T-helper 9 cell (primary cell): ENCODE data around the gene IQSEC1.
A peak's percentile ranks its signal among the peaks of the same experiment; 100 is the strongest.

Experiments
- DNase-seq: peaks from one replicate; pipeline ENCODE4 v3.0.0-alpha.2; 2020

IQSEC1 gene

DNA sequence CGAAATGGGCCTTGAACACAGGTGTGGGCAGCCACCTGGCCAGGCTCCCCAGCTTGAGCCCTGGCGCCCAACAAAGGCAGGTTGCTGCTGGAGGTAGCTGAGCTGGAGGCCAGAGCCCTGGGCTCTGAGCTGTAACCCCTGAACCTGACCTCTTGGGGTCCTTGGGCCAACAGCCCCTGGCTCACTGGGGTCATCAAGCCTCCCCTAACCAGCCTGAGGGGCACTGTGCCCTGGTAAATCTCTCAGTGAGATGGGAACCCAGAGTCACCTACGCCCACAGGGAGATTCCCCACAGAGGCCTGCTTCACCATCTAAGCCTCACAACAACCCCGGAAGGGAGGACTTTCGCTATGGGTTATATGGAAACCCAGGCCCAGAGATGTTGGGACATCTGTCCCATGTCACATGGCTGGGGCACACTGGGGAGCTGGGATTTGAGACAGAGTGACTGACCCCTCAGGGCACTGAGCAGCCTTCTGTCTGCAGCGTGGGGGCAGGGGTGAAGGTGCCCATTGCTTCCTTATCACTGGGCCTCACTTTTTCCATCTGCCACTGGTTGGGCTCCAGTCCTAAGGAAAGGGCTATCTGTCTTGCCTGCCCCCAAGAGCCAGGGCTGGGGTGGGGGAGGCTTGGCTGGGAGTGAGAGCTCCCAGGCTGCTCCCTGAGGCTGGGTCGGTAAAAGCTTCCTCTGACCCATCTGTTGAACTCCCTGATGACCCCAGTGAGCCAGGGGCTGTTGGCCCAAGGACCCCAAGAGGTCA lies 59.1 kb downstream of the IQSEC1 start:
- no peak for DNase-seq

DNA sequence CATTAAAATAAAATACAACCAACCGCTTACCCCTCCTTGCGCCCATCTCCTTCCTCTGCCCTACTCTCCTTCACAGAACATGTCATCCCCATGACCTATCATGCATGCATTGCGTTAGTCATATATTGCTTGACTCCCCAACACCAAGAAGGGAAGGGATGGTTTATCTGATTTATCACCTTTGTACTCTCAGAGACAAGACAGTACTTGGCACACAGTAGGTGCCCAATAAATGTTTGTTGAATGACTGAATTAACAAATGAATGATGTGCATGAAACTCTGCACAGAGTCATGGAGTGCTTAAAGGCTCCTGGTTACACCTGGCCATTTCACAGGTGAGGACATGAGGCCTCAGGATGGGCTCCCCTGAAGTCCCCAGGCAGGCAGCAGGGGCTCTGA lies 59.7 kb downstream of the IQSEC1 start:
- DNase-seq, result no peak

DNA sequence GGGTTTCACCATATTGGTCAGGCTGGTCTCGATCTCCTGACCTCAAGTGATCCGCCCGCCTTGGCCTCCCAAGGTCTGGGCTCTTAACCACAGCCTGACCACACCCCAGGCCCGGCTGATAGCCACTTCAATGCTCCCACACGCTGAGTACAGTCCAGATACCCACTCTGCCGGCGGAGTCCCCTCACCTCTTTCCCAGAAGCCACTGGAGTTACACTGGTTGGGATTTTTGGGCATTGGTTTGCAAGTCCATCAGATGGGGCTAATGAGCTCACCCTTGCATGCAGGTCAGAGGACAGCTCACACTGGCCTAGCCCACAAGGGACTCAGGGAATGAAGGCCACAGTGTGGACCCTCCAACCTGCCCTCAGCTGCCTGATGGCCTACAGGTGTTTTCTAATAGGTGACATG lies 60.1 kb downstream of the IQSEC1 start:
- DNase-seq, result no peak

DNA sequence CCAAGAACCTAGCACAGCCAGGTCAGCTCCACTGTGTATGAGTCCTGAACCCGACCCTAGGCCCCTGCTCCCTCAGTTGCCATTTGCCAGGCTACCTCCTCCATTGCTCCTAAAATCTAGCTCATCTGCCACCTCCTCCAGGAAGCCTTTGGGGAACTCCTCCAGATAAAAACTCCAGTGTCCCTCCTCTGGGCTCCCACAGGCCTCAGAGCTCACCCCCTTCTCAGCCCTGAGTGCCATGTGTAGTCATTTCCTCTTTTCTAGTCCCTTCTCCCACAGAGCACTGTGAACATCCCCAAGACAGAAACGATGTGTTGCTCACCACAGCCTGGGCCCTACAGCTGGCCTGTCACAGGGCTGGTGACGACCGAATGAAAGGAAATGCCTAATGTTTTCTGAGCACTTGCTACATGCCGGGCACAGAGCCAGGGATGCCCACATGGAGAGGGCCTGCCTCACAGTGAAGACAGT lies 61.0 kb downstream of the IQSEC1 start:
- no peak for DNase-seq

DNA sequence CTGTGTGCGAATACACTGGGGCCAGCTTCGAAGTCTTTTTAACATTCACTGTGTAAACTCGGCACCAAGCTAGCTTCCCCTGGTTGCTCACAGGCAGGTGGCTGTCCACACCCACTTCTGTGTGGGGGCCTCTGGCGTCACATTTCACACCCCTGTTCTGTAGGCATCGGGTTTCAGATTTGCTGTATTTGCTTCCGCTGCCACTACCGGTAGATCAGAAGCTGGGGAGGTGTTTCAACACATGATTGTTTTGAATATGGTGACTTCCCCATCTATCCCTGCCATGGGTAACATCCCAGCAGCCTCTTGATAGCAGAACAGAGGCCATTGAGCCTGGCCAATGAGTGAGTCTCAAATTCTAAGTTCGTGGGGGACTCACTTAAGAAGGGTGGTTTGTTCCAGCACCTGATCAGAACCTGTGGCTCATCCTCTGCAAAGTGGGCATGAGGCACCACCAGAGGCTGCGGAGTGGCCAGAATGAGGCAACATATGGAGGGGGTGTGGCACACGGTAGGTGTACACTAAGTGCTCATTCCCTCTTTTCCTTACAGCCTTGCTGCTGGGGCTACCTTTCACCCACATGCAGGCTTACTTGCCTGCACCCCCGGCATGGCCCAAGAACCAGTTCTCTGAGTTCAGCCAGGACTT lies 61.5 kb downstream of the IQSEC1 start:
- DNase-seq, result peak; percentile 71

DNA sequence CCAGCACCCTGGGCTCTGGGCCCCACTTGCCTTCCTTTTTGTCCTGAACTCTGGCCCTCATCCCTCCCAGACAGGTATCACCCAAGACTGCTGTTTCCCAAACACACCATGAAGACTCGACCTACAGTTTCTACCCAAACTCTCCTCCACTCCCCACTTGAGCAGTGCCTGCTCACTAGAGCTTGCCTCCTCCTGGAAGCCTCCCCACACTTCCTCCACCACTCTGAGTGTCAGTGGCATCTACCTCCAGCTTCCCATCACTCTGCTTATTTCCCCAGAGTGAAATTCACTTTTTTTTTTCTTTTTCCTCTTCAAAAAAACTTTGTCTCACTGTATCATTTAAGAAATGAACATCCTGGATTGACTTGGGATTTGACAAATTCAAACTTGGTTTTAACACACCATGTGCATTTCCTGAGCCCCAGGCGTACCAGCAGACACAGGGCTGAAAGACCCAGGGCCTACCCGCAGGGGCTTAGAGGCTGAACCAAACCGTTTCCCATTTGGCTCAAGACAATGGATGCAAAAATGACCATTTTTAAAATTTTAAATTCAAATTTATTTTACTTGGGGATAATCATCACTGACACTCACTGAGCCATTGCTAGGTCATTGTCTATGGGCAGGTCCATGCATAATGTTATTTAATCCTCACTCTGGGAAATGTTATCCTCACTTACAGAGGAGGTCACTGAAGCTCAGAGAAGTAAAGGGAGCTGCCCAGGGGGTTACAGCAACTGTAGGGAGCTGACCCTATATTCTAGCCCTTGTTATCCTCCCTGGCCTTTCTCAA lies 62.3 kb downstream of the IQSEC1 start:
- DNase-seq, result no peak

DNA sequence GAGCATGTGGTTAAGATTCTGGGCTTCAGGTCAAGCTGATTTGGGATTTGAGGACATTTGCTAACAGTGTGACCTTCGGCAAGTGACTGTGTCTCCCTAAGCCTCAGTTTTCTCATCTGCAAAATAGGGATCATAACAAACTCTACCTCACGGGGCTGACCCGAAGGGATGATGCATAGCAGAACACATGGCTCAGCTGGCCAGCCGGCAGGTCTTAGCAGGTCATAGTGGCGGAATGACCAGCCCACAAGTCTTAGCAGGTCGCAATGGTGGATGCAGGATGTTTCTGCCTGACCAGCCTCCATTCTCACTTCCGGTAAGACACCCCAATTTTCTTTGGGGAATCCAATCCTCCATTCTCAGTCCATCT lies 63.3 kb downstream of the IQSEC1 start:
- no peak for DNase-seq

DNA sequence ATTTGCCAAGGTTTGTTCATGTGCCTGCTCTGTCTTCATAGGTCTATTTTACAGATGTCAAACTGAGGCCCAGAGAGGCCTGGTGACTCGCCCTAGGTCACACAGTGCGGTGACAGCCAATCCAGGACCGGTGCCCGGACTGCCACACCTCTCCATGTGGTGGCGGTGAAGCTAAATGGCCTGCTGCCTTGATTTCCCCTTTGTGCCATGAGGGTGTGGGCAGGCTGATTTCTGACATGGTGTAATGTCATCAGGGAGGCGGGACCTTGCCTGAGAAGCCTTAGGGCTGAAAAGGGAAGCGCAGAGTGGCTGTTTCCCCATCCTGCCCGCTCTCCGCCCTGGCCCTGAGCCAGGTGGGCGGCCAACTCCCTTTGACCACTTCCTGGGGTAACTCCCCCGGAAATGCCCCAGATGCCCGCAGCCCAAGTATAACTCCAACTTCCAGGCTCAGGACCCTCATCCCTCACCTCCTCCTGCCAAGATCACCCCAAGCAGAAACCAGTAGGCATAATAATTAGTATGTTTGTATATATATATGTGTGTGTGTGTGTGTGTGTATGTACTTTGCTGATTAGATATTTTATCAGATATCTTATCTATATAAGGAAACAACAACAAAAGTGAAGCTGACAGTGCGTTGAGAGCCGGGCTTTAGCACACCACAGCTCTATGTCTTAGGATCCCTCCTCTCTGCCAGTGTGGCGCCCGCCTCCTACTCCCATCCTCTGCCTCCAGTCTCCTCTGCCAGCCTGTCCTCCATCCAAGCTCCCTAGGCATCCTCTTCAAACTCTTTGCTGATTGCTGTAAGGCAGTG lies 63.9 kb downstream of the IQSEC1 start:
- DNase-seq, result peak; percentile 43

DNA sequence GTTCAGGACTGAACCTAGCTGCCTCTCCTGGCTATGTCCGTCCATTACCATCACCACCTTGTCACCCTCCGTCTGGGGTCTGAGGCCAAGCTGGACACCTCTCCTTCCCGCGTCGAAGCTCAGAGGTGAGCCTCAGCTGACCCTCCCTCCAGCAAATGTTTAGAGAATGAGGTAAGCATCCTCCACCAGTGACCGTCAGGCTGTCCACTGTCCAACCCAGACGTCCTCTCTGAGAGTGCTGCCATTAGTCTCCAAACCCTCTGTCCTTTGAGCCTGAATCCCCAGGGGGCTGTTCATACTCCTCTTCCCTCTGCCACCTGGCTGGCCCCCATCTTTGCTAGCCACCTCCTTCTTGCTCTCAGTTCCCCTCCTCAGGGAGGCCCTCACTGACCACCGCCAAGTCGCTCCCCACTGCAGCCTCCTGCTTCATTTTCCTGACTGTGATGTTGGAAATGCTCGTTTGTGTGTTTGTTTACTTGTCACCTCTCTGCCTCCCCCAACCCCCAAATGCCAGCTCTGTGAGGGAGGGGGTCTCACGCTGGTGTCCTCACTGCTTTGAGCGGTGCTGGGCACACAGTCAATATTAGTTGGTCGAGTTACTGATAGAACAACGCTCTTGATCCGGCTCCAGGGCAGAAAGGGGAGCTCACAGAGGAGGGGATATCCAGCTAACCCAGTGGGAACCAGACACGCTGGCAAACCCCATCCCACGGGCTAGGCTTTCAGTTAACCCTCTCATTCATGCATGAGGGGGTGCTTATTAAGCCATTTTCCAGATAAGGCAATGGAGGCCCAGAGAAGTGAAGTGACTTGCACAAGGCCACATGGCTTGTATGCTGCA lies 64.9 kb downstream of the IQSEC1 start:
- DNase-seq, result no peak

DNA sequence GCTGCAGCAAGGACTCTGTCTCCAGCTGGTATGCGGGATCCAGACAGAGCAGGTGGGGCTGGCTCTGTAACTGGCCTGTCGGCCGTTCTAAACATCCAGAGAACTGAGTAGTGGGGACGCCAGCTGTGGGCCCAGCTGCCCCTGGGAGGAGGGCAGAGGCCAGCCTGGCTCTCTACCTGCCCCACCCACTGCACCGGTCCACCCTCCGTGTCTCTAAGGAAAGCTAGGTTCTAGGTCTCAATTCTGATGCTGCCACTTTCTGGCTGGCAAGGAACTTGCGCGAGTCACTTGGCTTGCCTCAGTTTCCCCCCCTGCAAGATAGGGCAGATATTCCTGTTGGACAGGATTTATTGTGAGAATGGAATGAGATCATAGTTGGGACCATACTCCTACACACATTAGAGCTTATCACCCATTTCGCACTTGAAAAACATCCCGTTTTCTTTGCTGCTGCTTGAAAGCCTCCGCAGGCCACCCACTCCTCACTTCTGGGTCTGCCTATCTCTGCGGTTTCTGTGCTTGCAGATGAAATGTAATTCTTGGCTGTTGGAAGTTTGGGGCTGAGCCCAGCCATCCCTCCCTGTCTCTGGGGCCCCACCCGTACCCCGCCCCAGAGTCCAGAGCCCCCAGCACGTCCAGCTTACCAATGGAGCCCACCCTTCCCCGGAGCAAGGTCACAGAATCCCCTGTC lies 65.8 kb downstream of the IQSEC1 start:
- DNase-seq, result no peak

DNA sequence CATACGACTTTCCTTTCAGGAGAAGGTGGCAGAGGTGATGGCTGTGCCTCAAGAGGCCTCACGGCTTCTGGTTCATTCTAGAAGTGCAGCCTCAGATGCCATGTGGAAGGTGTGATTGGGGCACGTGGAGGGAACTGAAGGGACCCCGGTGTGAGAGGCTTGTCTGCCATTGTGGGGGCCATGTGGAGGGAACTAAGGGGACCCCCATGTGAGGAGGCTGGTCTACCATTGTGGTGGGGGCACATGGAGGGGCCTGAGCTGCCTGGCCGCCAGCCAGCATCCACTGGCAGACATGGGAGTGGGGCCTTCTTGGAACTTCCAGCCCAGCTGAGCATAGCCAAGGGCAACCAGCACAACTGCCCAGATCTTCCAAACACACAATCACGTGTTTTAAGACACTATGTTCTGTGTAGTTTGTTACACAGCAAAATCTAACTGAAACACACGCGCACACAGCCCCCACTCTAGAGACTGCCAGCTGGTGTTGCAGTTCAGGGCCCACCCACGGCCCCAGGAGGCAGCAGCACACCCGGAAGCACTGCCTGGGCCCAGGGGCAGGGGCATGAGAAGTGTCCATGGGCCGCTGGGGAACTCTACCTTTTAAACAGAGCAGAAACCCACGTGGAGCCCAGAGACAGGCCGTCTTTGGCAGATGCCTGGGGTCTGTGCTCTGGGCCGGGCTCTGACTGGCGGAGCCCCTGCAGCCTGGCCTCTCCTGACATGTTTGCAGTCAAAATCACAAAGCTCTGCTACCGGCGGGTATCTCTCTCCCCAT lies 66.8 kb downstream of the IQSEC1 start:
- no peak for DNase-seq

DNA sequence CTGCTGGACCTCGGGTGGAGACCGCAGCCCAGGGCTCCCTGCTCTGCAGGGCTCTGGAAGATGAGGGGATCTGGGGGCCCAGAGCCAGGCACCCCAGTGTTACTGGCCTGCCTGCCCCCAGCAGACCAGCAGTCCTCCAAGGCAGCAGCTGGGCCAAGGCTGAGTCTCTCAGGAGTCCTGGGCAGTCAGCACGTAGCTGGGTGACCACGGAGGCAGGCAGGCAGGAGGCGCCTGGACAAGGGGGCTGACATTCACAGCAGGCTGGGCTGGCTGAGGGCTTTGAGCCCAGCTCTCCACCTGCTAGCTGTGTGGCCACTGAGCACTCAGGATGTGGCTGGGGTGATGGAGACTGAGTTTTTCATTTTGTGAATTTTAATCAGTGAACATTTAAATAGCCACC lies 67.9 kb downstream of the IQSEC1 start:
- DNase-seq, result no peak

DNA sequence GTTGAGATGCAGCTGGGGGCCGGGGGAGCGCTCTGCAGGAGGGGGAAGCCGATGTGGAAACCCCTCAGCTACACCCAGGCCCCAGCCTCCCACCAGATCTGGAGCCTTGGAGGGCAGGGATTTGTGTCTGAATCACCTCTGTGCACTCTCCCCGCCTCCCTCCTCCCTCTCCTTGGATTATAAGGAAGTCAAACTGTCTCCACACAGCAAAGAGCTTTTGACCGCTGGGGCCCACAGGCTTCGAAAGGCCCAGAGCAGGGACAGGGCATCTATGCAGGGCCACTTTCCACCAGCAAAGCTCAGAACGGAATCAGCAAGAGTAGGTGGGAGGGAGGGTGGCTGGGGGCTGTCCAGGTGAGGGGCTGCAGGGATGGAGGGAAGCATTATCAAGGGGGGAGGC lies 68.9 kb downstream of the IQSEC1 start:
- DNase-seq, result no peak

DNA sequence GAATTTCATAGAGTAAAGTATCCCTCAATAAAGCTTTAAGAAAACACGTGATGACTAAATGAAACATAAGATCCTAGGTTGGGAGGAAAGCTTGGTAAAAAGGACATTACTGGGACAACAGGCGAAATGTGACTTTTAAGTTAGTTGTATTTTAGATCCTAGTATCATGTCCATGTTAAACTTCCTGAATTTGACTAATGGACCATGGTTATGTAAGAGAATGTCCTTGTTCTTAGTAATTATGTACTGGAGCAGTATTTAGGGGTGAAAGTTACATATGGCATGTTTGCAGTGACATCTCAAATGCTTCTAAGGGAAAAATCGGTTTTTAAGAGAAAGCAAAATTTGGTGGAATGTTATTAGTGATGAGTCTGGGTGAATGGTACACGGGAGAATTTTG lies 69.6 kb downstream of the IQSEC1 start:
- no peak for DNase-seq

DNA sequence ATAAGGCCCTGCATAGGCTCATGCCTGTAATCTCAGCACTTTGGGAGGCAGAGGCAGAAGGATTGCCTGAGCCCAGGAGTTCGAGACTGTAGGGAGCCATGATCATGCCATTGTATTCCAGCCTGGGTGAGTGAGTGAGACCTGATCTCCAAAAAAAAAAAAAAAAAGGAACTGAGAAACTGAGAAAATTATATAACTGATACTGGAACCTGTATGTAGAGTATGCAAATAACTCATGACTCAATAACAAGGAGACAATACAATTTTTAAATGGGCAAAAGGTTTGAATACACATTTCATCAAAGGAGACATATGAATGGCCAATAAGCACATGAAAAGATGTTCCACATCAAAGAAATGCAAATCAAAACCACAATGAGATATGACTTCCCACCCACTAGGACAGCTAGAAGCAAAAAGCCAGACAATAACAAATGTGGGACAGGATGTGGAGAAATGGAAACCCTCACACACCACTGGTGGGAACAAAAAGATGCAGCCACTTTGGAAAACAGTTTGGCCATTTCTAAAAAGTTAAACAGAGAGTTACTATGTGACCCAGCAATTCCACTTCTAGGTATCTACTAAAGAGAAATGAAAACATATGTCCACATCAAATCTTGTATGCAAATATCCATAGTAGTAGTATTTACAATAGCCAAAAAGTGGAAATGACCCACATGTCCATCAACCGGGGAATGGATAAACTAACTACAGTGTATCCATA lies 70.7 kb downstream of the IQSEC1 start:
- DNase-seq, result no peak

DNA sequence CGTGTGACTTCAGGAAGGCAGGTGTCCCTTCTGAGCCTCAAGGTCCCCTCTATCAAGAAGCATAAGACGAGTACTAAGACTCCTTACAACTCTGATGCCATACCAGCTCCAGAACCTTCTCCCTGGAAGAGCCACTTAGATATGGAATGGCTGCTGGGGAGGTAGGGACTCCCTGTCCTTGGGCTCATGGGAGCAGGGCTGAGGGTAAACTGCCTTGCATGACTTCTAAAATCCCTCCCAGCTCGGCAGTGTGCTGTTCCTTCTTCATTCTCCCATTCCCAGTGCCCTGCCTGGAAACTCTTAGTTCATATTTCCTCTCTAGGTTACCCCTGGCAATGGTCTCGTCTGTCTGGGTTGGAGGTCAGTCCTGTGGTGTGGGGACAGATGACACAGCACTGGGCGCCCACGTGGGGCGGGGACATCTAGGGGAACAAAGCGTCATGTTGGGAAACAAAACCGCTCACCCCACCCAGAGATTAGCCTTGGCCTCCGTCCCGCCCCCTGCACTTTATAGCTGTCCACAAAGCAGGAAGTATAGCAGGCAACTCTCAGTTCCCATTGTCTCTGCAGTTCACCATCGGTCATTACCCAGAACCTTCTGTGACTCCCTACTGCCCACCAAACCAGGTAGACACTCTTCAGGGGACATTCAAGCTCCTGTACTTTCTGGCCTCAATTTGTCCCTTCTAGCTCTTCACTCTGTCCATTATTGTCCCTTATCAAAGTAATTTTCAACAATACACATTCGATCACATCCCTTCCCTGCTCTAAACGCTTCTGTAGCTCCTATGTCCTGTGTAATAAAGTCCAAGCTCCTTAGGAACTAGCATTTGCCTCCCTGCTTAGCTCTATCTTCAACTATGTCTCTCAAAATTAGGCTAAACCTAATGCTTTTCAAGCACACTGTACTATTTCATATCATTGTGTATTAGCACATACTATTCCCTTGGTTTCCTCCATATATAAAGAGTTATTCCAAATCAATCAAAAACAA lies 73.8 kb downstream of the IQSEC1 start:
- no peak for DNase-seq

DNA sequence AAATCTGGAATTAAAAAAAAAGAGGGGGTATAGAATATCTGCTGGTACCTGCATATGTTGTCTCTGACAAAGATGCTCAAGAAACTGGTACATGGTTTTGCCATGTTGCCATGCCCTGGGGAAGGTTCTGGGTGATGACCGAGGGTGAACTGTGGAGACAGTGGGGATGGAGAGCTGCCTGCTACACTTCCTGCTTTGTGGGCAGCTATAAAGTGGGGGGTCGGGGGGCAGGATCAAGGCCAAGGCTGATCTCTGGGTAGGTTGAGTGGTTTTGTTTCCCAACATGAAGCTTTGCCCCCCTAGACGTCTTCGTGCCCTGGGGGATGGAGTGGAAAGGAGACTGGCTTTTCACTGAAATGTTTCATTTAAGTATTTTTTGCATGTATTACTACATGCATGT lies 74.6 kb downstream of the IQSEC1 start:
- DNase-seq, result no peak

DNA sequence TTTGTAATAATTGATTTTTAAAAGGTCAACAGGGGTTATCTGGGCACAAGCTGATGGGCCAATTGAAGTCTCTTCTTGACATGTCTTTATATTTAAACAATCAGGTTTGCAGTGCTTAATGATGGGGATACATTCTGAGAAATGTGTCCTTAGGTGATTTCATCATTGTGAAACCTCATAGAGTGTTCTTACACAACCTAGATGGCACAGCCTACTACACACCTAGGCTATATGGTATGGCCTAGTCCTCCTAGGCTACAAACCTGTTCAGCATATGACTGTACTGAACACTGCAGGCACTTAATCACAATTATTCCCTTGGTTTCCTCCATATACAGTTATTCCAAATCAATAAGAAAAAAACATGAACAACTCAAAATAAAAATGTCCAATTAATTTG lies 75.8 kb downstream of the IQSEC1 start:
- DNase-seq, result no peak

DNA sequence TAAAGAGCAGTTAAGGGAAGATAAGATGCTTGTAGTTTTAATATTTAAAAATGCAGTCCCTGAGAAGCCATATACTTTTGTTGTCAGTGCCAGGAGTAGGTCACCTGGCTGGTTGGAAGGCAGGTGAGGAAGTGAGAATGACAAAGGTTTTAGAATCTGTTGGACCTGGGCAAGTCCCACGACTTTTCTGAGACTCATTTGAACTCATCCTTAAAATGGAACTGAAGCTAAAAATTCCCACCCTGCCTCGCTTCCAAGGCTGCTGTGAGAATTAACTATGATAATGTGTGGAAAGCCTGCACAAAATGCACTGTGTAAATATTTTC lies 77.1 kb downstream of the IQSEC1 start:
- DNase-seq, result no peak
